CD8-positive, alpha-beta memory T cell (primary cell): ENCODE data around the gene TIAM2. TPM values are rescaled to one million over a fixed set of nuclear protein-coding genes. Genes with fewer than 3 reads are reported as not detected.

Experiments
- CTCF ChIA-PET: fragments of 350-600 bp; sonication (Branson Sonifier 250); formaldehyde crosslinking; loops from one replicate; lab custom pipeline; 2021; ENCODE audit warnings: antibody characterized with exemption; lab: Charles Lee
- POLR2A ChIA-PET: fragments of 350-600 bp; sonication (Branson Sonifier 250); formaldehyde crosslinking; loops from one replicate; lab custom pipeline; 2021; ENCODE audit warnings: antibody characterized with exemption; lab: Charles Lee
- DNase-seq, 5 donors: peaks; one replicate each; pipeline versions ENCODE4 v3.0.0 to v3.0.0-alpha.2; 2020 to 2022; ENCODE audit warnings: mixed read lengths in 1 of 5
- H3K27ac ChIP-seq: one replicate; pipeline ENCODE4 v1.7.0; 2013; ENCODE audit warnings: low read depth, mild to moderate bottlenecking, low read length, moderate library complexity
- H3K27me3 ChIP-seq: 2 replicates; pipeline ENCODE4 v1.7.0; 2013; ENCODE audit warnings: low read length, mild to moderate bottlenecking; ENCODE audit not compliant: insufficient read depth, poor library complexity, severe bottlenecking
- H3K36me3 ChIP-seq: 2 replicates; pipeline ENCODE4 v1.7.0; 2013; ENCODE audit warnings: mild to moderate bottlenecking, low read length, moderate library complexity; ENCODE audit not compliant: insufficient read depth
- H3K4me1 ChIP-seq: 2 replicates; pipeline ENCODE4 v1.7.0; 2013; ENCODE audit warnings: mild to moderate bottlenecking, low read length, moderate library complexity; ENCODE audit not compliant: insufficient read depth
- H3K4me3 ChIP-seq: 2 replicates; pipeline ENCODE4 v1.7.0; 2013; ENCODE audit warnings: mild to moderate bottlenecking, low read length
- H3K9me3 ChIP-seq: 2 replicates; pipeline ENCODE4 v1.7.0; 2013; ENCODE audit warnings: mild to moderate bottlenecking, low read length
- H3K27ac Mint-ChIP-seq, 8 donors: one replicate each; pipeline ENCODE4 v1.8.0; 2020 to 2021; ENCODE audit warnings: mixed read lengths in 8 of 8, mild to moderate bottlenecking in 6 of 8, inconsistent platforms in 3 of 8, moderate library complexity in 3 of 8
- H3K27me3 Mint-ChIP-seq, 2 donors: one replicate each; pipeline ENCODE4 v1.8.0; 2020 to 2021; ENCODE audit warnings: mixed read lengths in 2 of 2, mild to moderate bottlenecking in 1 of 2, moderate library complexity in 1 of 2
- H3K36me3 Mint-ChIP-seq, 3 donors: one replicate each; pipeline ENCODE4 v1.8.0; 2020 to 2021; ENCODE audit warnings: mixed read lengths in 3 of 3, inconsistent platforms in 1 of 3, mild to moderate bottlenecking in 1 of 3
- H3K4me1 Mint-ChIP-seq, 3 donors: one replicate each; pipeline ENCODE4 v1.8.0; 2020 to 2021; ENCODE audit warnings: mixed read lengths in 3 of 3, inconsistent platforms in 1 of 3, mild to moderate bottlenecking in 1 of 3
- H3K4me3 Mint-ChIP-seq, 7 donors: one replicate each; pipeline ENCODE4 v1.8.0; 2020 to 2021; ENCODE audit warnings: mixed read lengths in 7 of 7, mild to moderate bottlenecking in 6 of 7, moderate library complexity in 4 of 7, inconsistent platforms in 2 of 7
- H3K9me3 Mint-ChIP-seq, 5 donors: one replicate each; pipeline ENCODE4 v1.8.0; 2020 to 2022; ENCODE audit warnings: mixed read lengths in 5 of 5, mild to moderate bottlenecking in 3 of 5, moderate library complexity in 2 of 5, inconsistent platforms in 1 of 5
- polyA plus RNA-seq: library from polyadenylated mRNA; unstranded; fragments of 300-500 nt; fragmentation: Illumina TruSeq; gene quantifications from one replicate; pipeline ENCODE4 v1.2.3, GENCODE V29; 2021
- total RNA-seq, 2 experiments: library from RNA; stranded (reverse); gene quantifications; one replicate each; pipeline ENCODE4 v1.2.3, GENCODE V29; 2021

The TIAM2 gene
- total and polyA plus RNA-seq, 3 experiments from 2014 or later: 1.1 to 31.1 (median 24.5) TPM

- no peak overlapping the region for H3K4me3 Mint-ChIP-seq
- ChIA-PET CTCF (no interaction called here), POLR2A (no interaction called here)
- H3K27ac Mint-ChIP-seq: no peak overlapping the region
- Histone ChIP-seq H3K27me3 (no peaks in the 10 kb centered on the region), H3K4me1 (no peaks in the 10 kb centered on the region), H3K27ac (no peak overlapping the region), H3K4me3 (no peak overlapping the region), H3K9me3 (no peaks in the 10 kb centered on the region), H3K36me3 (no peaks in the 10 kb centered on the region)
- no peaks in the 10 kb centered on the region for H3K9me3 Mint-ChIP-seq
- no peaks in the 10 kb centered on the region for H3K4me1 Mint-ChIP-seq
- peaks cover 0 to 4% of the 10 kb centered on the region in 2 donors for H3K27me3 Mint-ChIP-seq
- H3K36me3 Mint-ChIP-seq: no peaks in the 10 kb centered on the region
- no peak for DNase-seq
Measured at GRCh38 chr6:155077784-155078183, 82.7 kb downstream of the TIAM2 start.

GRCh38 chr6:155078331-155078745 is 83.2 kb downstream of the TIAM2 start:
- H3K9me3 Mint-ChIP-seq: no peaks in the 10 kb centered on the region
- ChIA-PET CTCF (no interaction called here), POLR2A (no interaction called here)
- Histone ChIP-seq H3K4me3 (no peak overlapping the region), H3K9me3 (no peaks in the 10 kb centered on the region), H3K27ac (no peak overlapping the region), H3K4me1 (no peaks in the 10 kb centered on the region), H3K36me3 (no peaks in the 10 kb centered on the region), H3K27me3 (no peaks in the 10 kb centered on the region)
- no peak overlapping the region for H3K4me3 Mint-ChIP-seq
- peak overlapping the region in 1 of 8 donors; percentile 8 for H3K27ac Mint-ChIP-seq
- no peak for DNase-seq
- H3K27me3 Mint-ChIP-seq: peaks cover 0 to 4% of the 10 kb centered on the region in 2 donors
- no peaks in the 10 kb centered on the region for H3K36me3 Mint-ChIP-seq
- no peaks in the 10 kb centered on the region for H3K4me1 Mint-ChIP-seq

GRCh38 chr6:155079985-155080452 is 84.9 kb downstream of the TIAM2 start:
- Mint-ChIP-seq H3K4me1 (no peaks in the 10 kb centered on the region), H3K36me3 (no peaks in the 10 kb centered on the region), H3K27me3 (no peaks in the 10 kb centered on the region), H3K9me3 (no peaks in the 10 kb centered on the region), H3K4me3 (no peak overlapping the region), H3K27ac (peak overlapping the region in 1 of 8 donors; percentile 11)
- Histone ChIP-seq H3K4me1 (no peaks in the 10 kb centered on the region), H3K36me3 (no peaks in the 10 kb centered on the region), H3K27me3 (no peaks in the 10 kb centered on the region), H3K4me3 (no peak overlapping the region), H3K27ac (no peak overlapping the region), H3K9me3 (no peaks in the 10 kb centered on the region)
- DNase-seq: no peak
- CTCF ChIA-PET: no interaction called here
- POLR2A ChIA-PET: no interaction called here

- no peak overlapping the region for H3K27ac ChIP-seq
- no peak overlapping the region for H3K4me3 ChIP-seq
- H3K4me3 Mint-ChIP-seq: no peak overlapping the region
- H3K27ac Mint-ChIP-seq: no peak overlapping the region
- H3K4me1 ChIP-seq: no peaks in the 10 kb centered on the region
- no peaks in the 10 kb centered on the region for H3K27me3 ChIP-seq
- CTCF ChIA-PET: no interaction called here
- H3K36me3 Mint-ChIP-seq: no peaks in the 10 kb centered on the region
- H3K9me3 Mint-ChIP-seq: no peaks in the 10 kb centered on the region
- no peaks in the 10 kb centered on the region for H3K36me3 ChIP-seq
- POLR2A ChIA-PET: no interaction called here
- no peak for DNase-seq
- no peaks in the 10 kb centered on the region for H3K27me3 Mint-ChIP-seq
- H3K4me1 Mint-ChIP-seq: no peaks in the 10 kb centered on the region
- H3K9me3 ChIP-seq: no peaks in the 10 kb centered on the region
Measured at GRCh38 chr6:155080881-155081845, 86.0 kb downstream of the TIAM2 start.

DNA sequence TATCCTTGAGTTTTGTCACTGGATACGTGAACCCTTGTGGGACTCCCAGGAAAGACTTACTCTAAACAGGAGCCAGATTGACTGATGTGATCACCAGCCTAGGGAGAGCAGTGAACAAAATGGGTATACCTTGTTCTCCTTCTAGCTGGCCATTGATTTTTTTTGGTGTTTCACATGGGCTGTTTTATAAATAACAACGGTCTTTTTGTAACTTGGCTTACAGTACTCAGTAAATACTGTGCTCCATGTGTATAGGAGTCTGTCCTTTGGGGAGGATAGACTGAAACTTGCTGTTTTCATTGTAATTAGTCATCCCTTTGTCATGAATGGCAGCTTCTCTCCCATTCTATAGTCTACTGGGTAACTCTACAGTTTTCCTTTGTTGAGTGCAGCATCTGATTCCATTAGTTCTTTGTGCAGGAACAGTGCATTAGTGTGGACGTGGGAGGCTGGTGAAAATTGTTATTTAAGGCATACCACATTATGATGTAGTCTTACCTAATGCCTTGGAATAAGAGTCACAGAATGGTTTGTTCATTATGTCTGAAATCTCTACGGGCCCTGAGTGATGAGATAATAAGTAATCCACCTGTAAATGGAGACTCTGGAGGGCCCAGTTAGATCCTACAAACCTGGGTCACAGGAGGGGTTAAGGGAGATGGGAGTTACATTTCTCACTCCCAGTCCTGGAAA is 89.5 kb downstream of the TIAM2 start:
- no peak overlapping the region for H3K27ac ChIP-seq
- Mint-ChIP-seq H3K4me1 (no peaks in the 10 kb centered on the region), H3K9me3 (no peaks in the 10 kb centered on the region), H3K27me3 (no peaks in the 10 kb centered on the region), H3K27ac (no peak overlapping the region), H3K36me3 (no peaks in the 10 kb centered on the region), H3K4me3 (no peak overlapping the region)
- H3K4me3 ChIP-seq: no peak overlapping the region
- H3K9me3 ChIP-seq: no peaks in the 10 kb centered on the region
- ChIA-PET CTCF (no interaction called here), POLR2A (interaction anchor here (0.8 kb wide), 1 partner anchor 172 kb away, joined by 3 read pairs; no protein-coding TSS in a partner anchor)
- no peaks in the 10 kb centered on the region for H3K4me1 ChIP-seq
- no peaks in the 10 kb centered on the region for H3K36me3 ChIP-seq
- no peaks in the 10 kb centered on the region for H3K27me3 ChIP-seq
- DNase-seq: no peak

- CTCF ChIA-PET: no interaction called here
- H3K4me1 ChIP-seq: no peaks in the 10 kb centered on the region
Measured at GRCh38 chr6:155085582-155086257, 90.6 kb downstream of the TIAM2 start.

DNA sequence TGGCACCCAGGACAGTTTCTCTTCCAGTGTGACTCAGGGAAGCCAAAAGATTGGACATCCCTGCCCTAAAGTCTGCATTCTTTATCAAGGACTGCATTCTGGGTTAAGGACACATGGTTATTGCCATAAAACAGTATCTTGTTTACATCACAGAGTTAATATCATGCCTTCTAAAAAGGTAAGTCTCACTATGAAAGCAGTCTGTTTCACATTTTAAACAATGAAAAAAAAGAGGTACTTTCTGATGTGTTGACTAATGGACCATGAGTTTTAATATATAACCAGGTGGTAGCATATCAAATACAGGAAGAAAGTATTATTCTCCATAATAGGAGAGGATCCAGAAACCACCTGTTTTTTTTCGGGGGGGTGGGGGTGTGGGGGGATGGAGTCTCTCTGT is 93.7 kb downstream of the TIAM2 start:
- H3K27ac Mint-ChIP-seq: no peak overlapping the region
- POLR2A ChIA-PET: no interaction called here

More at GRCh38 chr6:155085582-155086257, 90.6 kb downstream of the TIAM2 start:
- Mint-ChIP-seq H3K27me3 (no peaks in the 10 kb centered on the region), H3K9me3 (no peaks in the 10 kb centered on the region), H3K4me3 (no peak overlapping the region), H3K36me3 (no peaks in the 10 kb centered on the region), H3K27ac (no peak overlapping the region), H3K4me1 (no peaks in the 10 kb centered on the region)
- no peak for DNase-seq
- POLR2A ChIA-PET: interaction anchor here (0.8 kb wide), 1 partner anchor 171 kb away, joined by 3 read pairs; no protein-coding TSS in a partner anchor
- no peaks in the 10 kb centered on the region for H3K9me3 ChIP-seq
- no peak overlapping the region for H3K27ac ChIP-seq
- H3K27me3 ChIP-seq: no peaks in the 10 kb centered on the region
- no peak overlapping the region for H3K4me3 ChIP-seq
- no peaks in the 10 kb centered on the region for H3K36me3 ChIP-seq

More for the DNA sequence above, 93.7 kb downstream of the TIAM2 start:
- Mint-ChIP-seq H3K27me3 (no peaks in the 10 kb centered on the region), H3K4me3 (no peak overlapping the region), H3K4me1 (peaks cover 7 to 10% (median 9%) of the 10 kb centered on the region in 3 donors), H3K36me3 (no peaks in the 10 kb centered on the region), H3K9me3 (no peaks in the 10 kb centered on the region)
- Histone ChIP-seq H3K27me3 (no peaks in the 10 kb centered on the region), H3K4me3 (no peak overlapping the region), H3K36me3 (no peaks in the 10 kb centered on the region), H3K27ac (no peak overlapping the region), H3K4me1 (no peaks in the 10 kb centered on the region), H3K9me3 (no peaks in the 10 kb centered on the region)
- DNase-seq: no peak
- CTCF ChIA-PET: no interaction called here
